Type B pancreatic cell (in vitro differentiated cells): Measurements from ENCODE around the gene CAMK1D. TPM values are rescaled to one million over a fixed set of nuclear protein-coding genes. Genes with fewer than 3 reads are reported as not detected.

Experiments
- DNase-seq: peaks from one replicate; pipeline ENCODE4 v3.0.0; 2021; ENCODE audit warnings: mixed read lengths; ENCODE audit not compliant: unreplicated experiment; ENCODE audit errors: extremely low spot score
- H3K27ac Mint-ChIP-seq: 2 replicates; pipeline ENCODE4 v1.8.0; 2021; ENCODE audit warnings: mild to moderate bottlenecking, mixed read lengths
- H3K27me3 Mint-ChIP-seq: 2 replicates; pipeline ENCODE4 v1.8.0; 2021; ENCODE audit warnings: mixed read lengths
- H3K36me3 Mint-ChIP-seq: 2 replicates; pipeline ENCODE4 v1.8.0; 2021; ENCODE audit warnings: mixed read lengths
- H3K4me1 Mint-ChIP-seq: one replicate; pipeline ENCODE4 v1.8.0; 2021; ENCODE audit warnings: mixed read lengths; ENCODE audit not compliant: unreplicated experiment
- H3K4me3 Mint-ChIP-seq: 2 replicates; pipeline ENCODE4 v1.8.0; 2021; ENCODE audit warnings: mild to moderate bottlenecking, mixed read lengths
- H3K9me3 Mint-ChIP-seq: 2 replicates; pipeline ENCODE4 v1.8.0; 2021; ENCODE audit warnings: mixed read lengths
- total RNA-seq: library from RNA; stranded (reverse); gene quantifications from 2 replicates; pipeline ENCODE4 v1.2.1, GENCODE V29; 2021; ENCODE audit warnings: low replicate concordance
- TF ChIP-seq, protein P1 (sequence below): fragments of 200-600 bp; sonication (generic); conservative IDR thresholded peaks from 2 replicates; pipeline ENCODE4 v1.5.0; 2021; ENCODE audit warnings: antibody characterized with exemption, mild to moderate bottlenecking

The CAMK1D gene
- total RNA-seq, 1 donor from 2014 or later, result 12.2 TPM

DNA sequence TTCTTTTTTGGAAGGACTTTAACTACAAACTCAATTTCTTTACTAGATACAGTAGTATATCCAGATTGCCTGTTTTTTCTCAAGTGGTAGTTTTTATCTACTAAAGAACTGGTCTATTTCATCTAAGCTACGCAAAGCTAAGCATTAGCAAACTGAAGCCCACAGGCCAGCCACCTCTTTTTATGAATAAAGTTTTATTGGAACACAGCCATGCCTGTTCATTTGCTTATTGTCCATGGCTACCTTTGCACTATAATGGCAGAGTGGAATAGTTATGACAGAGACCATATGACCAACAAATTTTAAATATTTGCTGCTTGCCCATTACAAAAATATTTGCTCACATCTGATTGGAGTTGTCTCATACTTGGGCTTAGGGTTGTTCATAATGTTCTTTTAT, 168.7 kb downstream of the CAMK1D start:
- DNase-seq, result no peak
- no peaks in the 10 kb centered on the region for H3K27me3 Mint-ChIP-seq
- no peak overlapping the region for H3K4me3 Mint-ChIP-seq
- peaks cover 17% of the 10 kb centered on the region for H3K4me1 Mint-ChIP-seq
- H3K27ac Mint-ChIP-seq, result no peak overlapping the region
- peaks cover 3% of the 10 kb centered on the region for H3K36me3 Mint-ChIP-seq
- H3K9me3 Mint-ChIP-seq, result peaks cover 7% of the 10 kb centered on the region
- TF ChIP-seq, protein P1, sequence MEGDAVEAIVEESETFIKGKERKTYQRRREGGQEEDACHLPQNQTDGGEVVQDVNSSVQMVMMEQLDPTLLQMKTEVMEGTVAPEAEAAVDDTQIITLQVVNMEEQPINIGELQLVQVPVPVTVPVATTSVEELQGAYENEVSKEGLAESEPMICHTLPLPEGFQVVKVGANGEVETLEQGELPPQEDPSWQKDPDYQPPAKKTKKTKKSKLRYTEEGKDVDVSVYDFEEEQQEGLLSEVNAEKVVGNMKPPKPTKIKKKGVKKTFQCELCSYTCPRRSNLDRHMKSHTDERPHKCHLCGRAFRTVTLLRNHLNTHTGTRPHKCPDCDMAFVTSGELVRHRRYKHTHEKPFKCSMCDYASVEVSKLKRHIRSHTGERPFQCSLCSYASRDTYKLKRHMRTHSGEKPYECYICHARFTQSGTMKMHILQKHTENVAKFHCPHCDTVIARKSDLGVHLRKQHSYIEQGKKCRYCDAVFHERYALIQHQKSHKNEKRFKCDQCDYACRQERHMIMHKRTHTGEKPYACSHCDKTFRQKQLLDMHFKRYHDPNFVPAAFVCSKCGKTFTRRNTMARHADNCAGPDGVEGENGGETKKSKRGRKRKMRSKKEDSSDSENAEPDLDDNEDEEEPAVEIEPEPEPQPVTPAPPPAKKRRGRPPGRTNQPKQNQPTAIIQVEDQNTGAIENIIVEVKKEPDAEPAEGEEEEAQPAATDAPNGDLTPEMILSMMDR, result no peak

DNA sequence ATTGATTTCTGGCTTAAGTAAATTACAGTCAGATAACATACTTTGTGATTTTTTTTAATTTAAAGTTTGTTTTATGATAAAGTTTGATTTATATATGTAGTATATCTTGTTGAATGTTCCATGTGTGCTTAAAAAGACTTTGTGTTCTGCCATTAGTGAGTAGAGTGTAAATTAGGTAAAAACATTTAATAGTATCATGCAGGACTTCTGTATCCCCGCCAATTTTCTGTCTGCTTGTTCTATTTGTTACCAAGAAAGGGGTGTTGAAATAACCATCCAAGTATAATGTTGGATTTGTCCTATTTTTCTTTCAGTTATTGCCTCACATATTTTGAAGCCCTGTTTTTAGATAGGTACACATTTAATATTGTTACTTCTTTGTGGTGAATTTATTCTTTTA, 172.1 kb downstream of the CAMK1D start:
- H3K4me3 Mint-ChIP-seq, result no peak overlapping the region
- peaks cover 2% of the 10 kb centered on the region for H3K36me3 Mint-ChIP-seq
- H3K27me3 Mint-ChIP-seq, result no peaks in the 10 kb centered on the region
- peaks cover 4% of the 10 kb centered on the region for H3K9me3 Mint-ChIP-seq
- TF ChIP-seq, protein P1, result no peak
- no peak overlapping the region for H3K27ac Mint-ChIP-seq
- no peak for DNase-seq
- H3K4me1 Mint-ChIP-seq, result peaks cover 3% of the 10 kb centered on the region

DNA sequence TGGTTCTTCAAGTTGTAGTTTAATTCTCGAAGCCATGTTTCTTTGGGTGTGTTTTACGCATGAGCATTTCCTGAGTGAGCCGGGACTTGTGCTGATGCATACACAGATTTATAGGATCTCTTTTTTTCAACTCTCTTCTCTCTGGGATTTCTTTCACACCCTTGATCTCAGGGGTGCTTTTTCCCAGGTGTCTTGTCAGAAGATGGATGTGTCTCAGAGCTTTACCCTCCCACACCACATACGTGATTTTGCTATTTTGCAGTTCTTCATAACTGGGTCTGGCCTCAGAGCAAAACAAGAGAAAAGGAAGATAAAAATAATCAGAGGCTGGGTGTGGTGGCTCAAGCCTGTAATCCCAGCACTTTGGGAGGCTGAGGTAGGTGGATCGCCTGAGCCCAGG, 177.0 kb downstream of the CAMK1D start:
- no peaks in the 10 kb centered on the region for H3K4me1 Mint-ChIP-seq
- H3K27me3 Mint-ChIP-seq, result no peaks in the 10 kb centered on the region
- TF ChIP-seq, protein P1, result no peak
- peaks cover 6% of the 10 kb centered on the region for H3K36me3 Mint-ChIP-seq
- peaks cover 11% of the 10 kb centered on the region for H3K9me3 Mint-ChIP-seq
- peak overlapping the region; percentile 46 for H3K27ac Mint-ChIP-seq
- no peak overlapping the region for H3K4me3 Mint-ChIP-seq
- DNase-seq, result no peak

DNA sequence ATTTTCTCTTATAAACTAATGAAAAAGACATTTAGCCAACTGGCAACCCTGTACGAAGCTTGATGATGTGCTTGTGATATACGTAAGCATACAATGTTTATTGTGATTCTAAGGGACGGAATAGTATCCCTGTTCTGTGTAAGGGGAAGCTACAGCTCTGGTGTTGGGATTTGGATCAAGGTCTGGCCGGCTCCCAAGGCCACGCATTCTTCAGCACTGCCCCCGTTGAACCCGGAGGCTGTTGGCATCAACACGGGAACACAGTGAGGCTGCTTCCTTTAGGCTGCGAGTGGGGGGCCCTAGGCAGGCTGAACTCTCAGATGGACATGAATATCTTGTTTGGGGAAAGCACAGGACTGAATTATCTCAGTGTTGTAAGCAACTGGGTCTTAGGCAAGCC, 180.6 kb downstream of the CAMK1D start:
- TF ChIP-seq, protein P1, result no peak

DNA sequence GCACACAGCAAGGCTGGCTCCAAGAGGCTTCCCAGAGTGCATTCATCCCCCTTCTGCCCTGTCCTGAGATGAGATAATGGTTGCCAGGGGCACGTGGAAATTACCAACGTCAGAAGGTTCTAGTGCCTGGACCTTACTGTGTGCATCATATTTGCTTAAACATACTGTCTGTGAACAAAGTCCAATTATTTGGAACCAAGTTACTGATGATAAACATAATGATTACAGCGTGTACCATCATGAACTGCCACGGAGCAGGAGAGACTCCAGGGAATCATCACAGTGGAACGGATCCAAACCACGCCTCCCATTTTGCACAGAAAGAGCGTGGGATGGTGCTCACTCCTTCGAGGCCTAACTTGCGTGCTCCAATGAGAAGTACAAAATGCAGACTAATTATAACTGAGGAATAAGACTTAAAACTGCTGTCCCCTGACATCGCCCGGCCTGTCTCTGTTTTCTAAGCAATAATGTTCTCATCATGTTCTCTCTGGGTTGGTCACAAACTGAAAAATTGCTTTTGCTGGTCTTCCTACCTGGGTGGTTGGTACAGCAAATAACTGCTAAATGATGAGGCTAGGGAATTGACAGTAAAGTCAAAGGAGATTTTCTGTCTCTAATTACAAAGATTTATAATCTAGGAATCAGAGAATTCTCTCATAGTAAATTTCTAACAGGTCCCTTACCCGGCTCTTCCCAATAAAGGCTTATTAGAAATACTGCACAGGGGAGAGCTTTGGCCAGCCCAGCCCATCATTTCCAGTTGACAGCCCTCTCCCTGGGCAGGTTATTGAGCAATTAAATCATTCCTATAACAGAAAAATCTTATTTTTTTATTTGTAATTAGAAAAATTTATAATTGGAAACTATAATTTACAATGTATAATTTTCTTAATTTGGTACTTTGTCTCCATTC, 182.2 kb downstream of the CAMK1D start:
- DNase-seq, result peak; percentile 36
- TF ChIP-seq, protein P1, result no peak
- Mint-ChIP-seq H3K27me3 (no peaks in the 10 kb centered on the region), H3K27ac (no peak overlapping the region), H3K4me1 (peaks cover 9% of the 10 kb centered on the region), H3K9me3 (peaks cover 7% of the 10 kb centered on the region), H3K36me3 (peaks cover 9% of the 10 kb centered on the region), H3K4me3 (no peak overlapping the region)

More for the DNA sequence above, 180.6 kb downstream of the CAMK1D start:
- no peak for DNase-seq
- Mint-ChIP-seq H3K4me3 (no peak overlapping the region), H3K27ac (no peak overlapping the region), H3K4me1 (no peaks in the 10 kb centered on the region), H3K9me3 (peaks cover 7% of the 10 kb centered on the region), H3K36me3 (peaks cover 9% of the 10 kb centered on the region), H3K27me3 (no peaks in the 10 kb centered on the region)
